K562 (cell line): ENCODE results near the gene DYSF. TPM values are rescaled to one million over a fixed set of nuclear protein-coding genes. Genes with fewer than 3 reads are reported as not detected.

Experiments
- BACH1 ChIP-seq: fragments of 200-800 bp; sonication (Bioruptor generic); IDR thresholded peaks from 2 replicates; pipeline ENCODE4 v1.6.1; 2016; ENCODE audit warnings: missing genetic modification characterization, missing compliant biosample characterization
- ELF4 ChIP-seq: fragments of 450-650 bp; formaldehyde crosslinking; IDR thresholded peaks from 2 replicates; pipeline ENCODE4 v1.4.0; 2022; ENCODE audit warnings: missing genetic modification characterization
- FOS ChIP-seq: IDR thresholded peaks from 3 replicates; pipeline ENCODE4 v1.6.1; 2011; ENCODE audit not compliant: insufficient read length; ENCODE audit errors: extremely low read depth
- HDAC1 ChIP-seq, 2 experiments: fragments of 450-650 bp; IDR thresholded peaks; 2 replicates each; pipeline ENCODE4 v1.6.1; 2016 to 2017; ENCODE audit warnings: inconsistent platforms in 1 of 2, mild to moderate bottlenecking in 1 of 2, moderate library complexity in 1 of 2
- HOXB6 ChIP-seq: fragments of 250-450 bp; sonication (Bioruptor Pico); IDR thresholded peaks from 2 replicates; pipeline ENCODE4 v1.5.1; 2022; ENCODE audit warnings: mild to moderate bottlenecking, borderline replicate concordance
- HSF4 ChIP-seq: fragments of 250-450 bp; sonication (Bioruptor Pico); IDR thresholded peaks from 2 replicates; pipeline ENCODE4 v2.1.2; 2022; ENCODE audit warnings: mild to moderate bottlenecking, moderate library complexity, borderline replicate concordance
- LCOR ChIP-seq: sonication (generic); formaldehyde crosslinking; IDR thresholded peaks from 2 replicates; pipeline ENCODE4 v1.8.0; 2022; ENCODE audit warnings: mild to moderate bottlenecking, missing genetic modification reagents
- MAZ ChIP-seq, 2 experiments: fragments of 450-650 bp in 1 of 2; sonication (generic) in 1 of 2; formaldehyde crosslinking; IDR thresholded peaks in 1 of 2; conservative IDR thresholded peaks in 1 of 2; 2 replicates each; pipeline versions ENCODE4 v1.4.0 to v1.5.0; 2020; ENCODE audit warnings: mild to moderate bottlenecking in 1 of 2, missing genetic modification reagents in 1 of 2
- MEF2A ChIP-seq: IDR thresholded peaks from 2 replicates; pipeline ENCODE4 v1.6.1; 2011; ENCODE audit warnings: low read depth, mild to moderate bottlenecking, low read length, moderate library complexity; ENCODE audit not compliant: control insufficient read depth
- PRDM10 ChIP-seq: fragments of 450-650 bp; IDR thresholded peaks from 2 replicates; pipeline ENCODE4 v1.6.1; 2018; ENCODE audit not compliant: partially characterized antibody
- RHOXF2B ChIP-seq: fragments of 250-450 bp; sonication (Bioruptor Pico); conservative IDR thresholded peaks from 2 replicates; pipeline ENCODE4 v1.5.1; 2021
- SRF ChIP-seq, 2 experiments: fragments of 250-450, 450-650 bp in 1 of 2; sonication (Bioruptor Pico) in 1 of 2; sonication (generic) in 1 of 2; formaldehyde crosslinking; IDR thresholded peaks; 2 replicates each; pipeline versions ENCODE4 v1.5.0 to v1.5.1; 2020 to 2022; ENCODE audit warnings: mild to moderate bottlenecking in 1 of 2, missing genetic modification reagents in 1 of 2
- TAL1 ChIP-seq: fragments of 450-650 bp; IDR thresholded peaks from 2 replicates; pipeline ENCODE4 v1.6.1; 2016; ENCODE audit warnings: mild to moderate bottlenecking
- TARDBP ChIP-seq: fragments of 450-650 bp; IDR thresholded peaks from 2 replicates; pipeline ENCODE4 v1.6.1; 2016
- WHSC1 ChIP-seq: IDR thresholded peaks from one replicate; pipeline ENCODE4 v1.6.1; 2012; ENCODE audit warnings: low read length, control low read depth, inconsistent platforms
- ZBTB7A ChIP-seq: IDR thresholded peaks from 2 replicates; pipeline ENCODE4 v1.6.1; 2011; ENCODE audit warnings: low read depth, mild to moderate bottlenecking, low read length, moderate library complexity, borderline replicate concordance; ENCODE audit not compliant: control insufficient read depth
- ZKSCAN3 ChIP-seq: fragments of 250-450 bp; sonication (Bioruptor Pico); IDR thresholded peaks from 2 replicates; pipeline ENCODE4 v1.4.0; 2020
- ZNF79 ChIP-seq: fragments of 250-450 bp; sonication (Bioruptor Pico); IDR thresholded peaks from 2 replicates; pipeline ENCODE4 v1.4.0; 2020; ENCODE audit warnings: low read depth, mild to moderate bottlenecking, moderate library complexity
- polyA plus RNA-seq, 8 experiments: library from polyadenylated mRNA; depleted of rRNA in 4 of 8; stranded (reverse) in 5 of 8; unstranded in 3 of 8; fragments of >200 nt; fragmentation: Nextera tagmentation in 2 of 8; fragmentation: Illumina TruSeq in 1 of 8; extraction: Ambion mirVana in 2 of 8; extraction: Trizol in 1 of 8; gene quantifications; 2 replicates each; pipeline versions ENCODE4 v1.2.1 to v1.2.3, GENCODE V29; 2011 to 2014; ENCODE audit warnings: inconsistent platforms in 1 of 8, missing spikeins in 1 of 8
- total RNA-seq, 7 experiments: library from RNA; depleted of rRNA in 6 of 7; stranded (reverse); fragments of >200 nt in 6 of 7; fragmentation: Illumina TruSeq in 2 of 7; extraction: Trizol in 2 of 7; gene quantifications; 2 replicates each; pipeline versions ENCODE4 v1.2.1 to v1.2.3, GENCODE V29; 2011 to 2021; ENCODE audit warnings: low replicate concordance in 1 of 7
- TF ChIP-seq, protein P1 (sequence below): fragments of 450-650 bp; formaldehyde crosslinking; IDR thresholded peaks from 2 replicates; pipeline ENCODE4 v1.4.0; 2020; ENCODE audit warnings: mild to moderate bottlenecking, mixed read lengths
- TF ChIP-seq, protein P2 (sequence below): fragments of 450-650 bp; formaldehyde crosslinking; IDR thresholded peaks from 2 replicates; pipeline ENCODE4 v1.4.0; 2022; ENCODE audit warnings: missing genetic modification characterization
- TF ChIP-seq, protein P3 (sequence below): fragments of 250-450 bp; sonication (Bioruptor Pico); IDR thresholded peaks from 2 replicates; pipeline ENCODE4 v1.8.0; 2022; ENCODE audit warnings: moderate library complexity, mild to moderate bottlenecking, inconsistent platforms
- TF ChIP-seq, protein P4 (sequence below): fragments of 450-650 bp; conservative IDR thresholded peaks from 2 replicates; pipeline ENCODE4 v1.6.1; 2016; ENCODE audit warnings: missing genetic modification characterization, low read depth, mild to moderate bottlenecking, missing compliant biosample characterization, moderate library complexity

Gene DYSF
- total and polyA plus RNA-seq, 9 of the 15 experiments (the other 6 are each of a cell fraction or from before 2014, with no cell fraction given): 0.01 to 0.80 (median 0.29) TPM

GRCh38 chr2:71452565-71452964 lies 796 bp upstream of the DYSF start (continued):
- TF ChIP-seq WHSC1 (no peak), MEF2A (0 out of 2 replicates have a peak, but pooled peaks have one; percentile 25), HDAC1 (IDR thresholded peaks at IDR 0.05) (no peak), TAL1 (peak; percentile 21; the same call in 1 of the 2 replicates), LCOR (CRISPR knock-in tag) (peak; percentile 63; the same call in 1 of the 2 replicates), FOS (no peak), MAZ (CRISPR knock-in tag; conservative IDR thresholded peaks at IDR 0.05 in 1 of 2, IDR thresholded peaks at IDR 0.05 in 1 of 2) (peak in 1 of 2 experiments; percentile 53; a peak in 2 of 4 replicates), SRF (CRISPR knock-in tag; IDR thresholded peaks at IDR 0.05) (no peak), HSF4 (no peak), ZNF79 (CRISPR knock-in tag) (no peak), HOXB6 (CRISPR knock-in tag) (no peak), ZKSCAN3 (no peak), PRDM10 (peak; percentile 76), TARDBP (no peak), BACH1 (tag) (no peak), RHOXF2B (CRISPR knock-in tag) (no peak), ELF4 (CRISPR knock-in tag) (no peak), ZBTB7A (peak; percentile 69; the same call in 1 of the 2 replicates)
- TF ChIP-seq, protein P1, sequence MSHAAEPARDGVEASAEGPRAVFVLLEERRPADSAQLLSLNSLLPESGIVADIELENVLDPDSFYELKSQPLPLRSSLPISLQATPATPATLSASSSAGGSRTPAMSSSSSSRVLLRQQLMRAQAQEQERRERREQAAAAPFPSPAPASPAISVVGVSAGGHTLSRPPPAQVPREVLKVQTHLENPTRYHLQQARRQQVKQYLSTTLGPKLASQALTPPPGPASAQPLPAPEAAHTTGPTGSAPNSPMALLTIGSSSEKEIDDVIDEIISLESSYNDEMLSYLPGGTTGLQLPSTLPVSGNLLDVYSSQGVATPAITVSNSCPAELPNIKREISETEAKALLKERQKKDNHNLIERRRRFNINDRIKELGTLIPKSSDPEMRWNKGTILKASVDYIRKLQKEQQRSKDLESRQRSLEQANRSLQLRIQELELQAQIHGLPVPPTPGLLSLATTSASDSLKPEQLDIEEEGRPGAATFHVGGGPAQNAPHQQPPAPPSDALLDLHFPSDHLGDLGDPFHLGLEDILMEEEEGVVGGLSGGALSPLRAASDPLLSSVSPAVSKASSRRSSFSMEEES (CRISPR knock-in tag): no peak
- TF ChIP-seq, protein P2, sequence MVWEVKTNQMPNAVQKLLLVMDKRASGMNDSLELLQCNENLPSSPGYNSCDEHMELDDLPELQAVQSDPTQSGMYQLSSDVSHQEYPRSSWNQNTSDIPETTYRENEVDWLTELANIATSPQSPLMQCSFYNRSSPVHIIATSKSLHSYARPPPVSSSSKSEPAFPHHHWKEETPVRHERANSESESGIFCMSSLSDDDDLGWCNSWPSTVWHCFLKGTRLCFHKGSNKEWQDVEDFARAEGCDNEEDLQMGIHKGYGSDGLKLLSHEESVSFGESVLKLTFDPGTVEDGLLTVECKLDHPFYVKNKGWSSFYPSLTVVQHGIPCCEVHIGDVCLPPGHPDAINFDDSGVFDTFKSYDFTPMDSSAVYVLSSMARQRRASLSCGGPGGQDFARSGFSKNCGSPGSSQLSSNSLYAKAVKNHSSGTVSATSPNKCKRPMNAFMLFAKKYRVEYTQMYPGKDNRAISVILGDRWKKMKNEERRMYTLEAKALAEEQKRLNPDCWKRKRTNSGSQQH (CRISPR knock-in tag): no peak
- TF ChIP-seq, protein P3, sequence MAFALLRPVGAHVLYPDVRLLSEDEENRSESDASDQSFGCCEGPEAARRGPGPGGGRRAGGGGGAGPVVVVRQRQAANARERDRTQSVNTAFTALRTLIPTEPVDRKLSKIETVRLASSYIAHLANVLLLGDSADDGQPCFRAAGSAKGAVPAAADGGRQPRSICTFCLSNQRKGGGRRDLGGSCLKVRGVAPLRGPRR (CRISPR knock-in tag): no peak
- TF ChIP-seq, protein P4, sequence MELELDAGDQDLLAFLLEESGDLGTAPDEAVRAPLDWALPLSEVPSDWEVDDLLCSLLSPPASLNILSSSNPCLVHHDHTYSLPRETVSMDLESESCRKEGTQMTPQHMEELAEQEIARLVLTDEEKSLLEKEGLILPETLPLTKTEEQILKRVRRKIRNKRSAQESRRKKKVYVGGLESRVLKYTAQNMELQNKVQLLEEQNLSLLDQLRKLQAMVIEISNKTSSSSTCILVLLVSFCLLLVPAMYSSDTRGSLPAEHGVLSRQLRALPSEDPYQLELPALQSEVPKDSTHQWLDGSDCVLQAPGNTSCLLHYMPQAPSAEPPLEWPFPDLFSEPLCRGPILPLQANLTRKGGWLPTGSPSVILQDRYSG (tag): no peak
